Retinal pigment epithelial cell (primary cell): ENCODE measurements around the gene RANBP3L.

Source experiments
- DNase-seq: peaks from one replicate; pipeline ENCODE4 v3.0.0-alpha.2; 2010; ENCODE audit warnings: low read depth
- H3K4me3 ChIP-seq: 2 replicates; pipeline ENCODE4 v1.5.1; 2011; ENCODE audit warnings: mild to moderate bottlenecking, low read length, control low read depth, moderate library complexity
- TF ChIP-seq, protein P1 (sequence below): conservative IDR thresholded peaks from 2 replicates; pipeline ENCODE4 v1.5.1; 2011; ENCODE audit warnings: low read depth, low read length, control low read depth, inconsistent platforms

Gene RANBP3L

DNA sequence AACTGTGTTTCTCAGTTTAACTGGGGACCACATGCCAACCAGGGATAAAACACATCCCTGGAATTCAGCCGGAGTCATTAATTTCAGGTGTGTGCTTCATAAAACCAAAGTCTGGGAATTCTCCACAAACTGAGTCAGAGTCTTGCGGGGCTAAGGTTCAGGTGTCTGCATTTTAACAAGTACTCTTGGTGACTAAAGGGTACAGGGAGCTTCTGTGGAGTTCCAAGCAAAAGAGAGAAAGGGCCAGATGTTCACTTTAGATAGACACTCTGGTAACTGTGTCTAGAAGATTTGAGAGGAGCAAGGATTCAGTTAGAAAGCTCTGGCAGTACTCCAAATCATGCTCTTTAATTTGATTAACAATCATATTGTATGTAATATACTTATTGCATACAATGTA, 64.0 kb downstream of the RANBP3L start:
- no peak overlapping the region for H3K4me3 ChIP-seq
- DNase-seq, result no peak
- TF ChIP-seq, protein P1, sequence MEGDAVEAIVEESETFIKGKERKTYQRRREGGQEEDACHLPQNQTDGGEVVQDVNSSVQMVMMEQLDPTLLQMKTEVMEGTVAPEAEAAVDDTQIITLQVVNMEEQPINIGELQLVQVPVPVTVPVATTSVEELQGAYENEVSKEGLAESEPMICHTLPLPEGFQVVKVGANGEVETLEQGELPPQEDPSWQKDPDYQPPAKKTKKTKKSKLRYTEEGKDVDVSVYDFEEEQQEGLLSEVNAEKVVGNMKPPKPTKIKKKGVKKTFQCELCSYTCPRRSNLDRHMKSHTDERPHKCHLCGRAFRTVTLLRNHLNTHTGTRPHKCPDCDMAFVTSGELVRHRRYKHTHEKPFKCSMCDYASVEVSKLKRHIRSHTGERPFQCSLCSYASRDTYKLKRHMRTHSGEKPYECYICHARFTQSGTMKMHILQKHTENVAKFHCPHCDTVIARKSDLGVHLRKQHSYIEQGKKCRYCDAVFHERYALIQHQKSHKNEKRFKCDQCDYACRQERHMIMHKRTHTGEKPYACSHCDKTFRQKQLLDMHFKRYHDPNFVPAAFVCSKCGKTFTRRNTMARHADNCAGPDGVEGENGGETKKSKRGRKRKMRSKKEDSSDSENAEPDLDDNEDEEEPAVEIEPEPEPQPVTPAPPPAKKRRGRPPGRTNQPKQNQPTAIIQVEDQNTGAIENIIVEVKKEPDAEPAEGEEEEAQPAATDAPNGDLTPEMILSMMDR, result no peak

DNA sequence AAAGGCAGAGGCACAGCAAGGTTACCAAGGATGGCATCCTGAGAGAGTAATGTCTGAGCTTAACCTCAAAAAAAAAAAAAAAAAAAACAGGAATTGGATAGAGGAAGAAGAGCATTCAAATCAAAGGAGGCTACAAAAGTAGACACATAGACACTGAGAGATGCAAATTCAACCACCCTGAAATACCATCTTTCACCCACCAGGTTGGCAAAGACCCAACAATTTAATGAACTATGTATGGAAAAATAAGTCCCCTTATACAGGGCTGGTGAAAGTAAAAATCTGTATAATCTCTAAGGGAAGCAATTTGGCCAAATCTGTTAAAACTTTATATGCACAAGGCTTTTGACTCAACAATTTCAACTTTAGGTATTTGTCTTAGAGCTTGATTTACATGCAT, 64.9 kb downstream of the RANBP3L start:
- no peak overlapping the region for H3K4me3 ChIP-seq
- no peak for DNase-seq
- TF ChIP-seq, protein P1, result no peak

DNA sequence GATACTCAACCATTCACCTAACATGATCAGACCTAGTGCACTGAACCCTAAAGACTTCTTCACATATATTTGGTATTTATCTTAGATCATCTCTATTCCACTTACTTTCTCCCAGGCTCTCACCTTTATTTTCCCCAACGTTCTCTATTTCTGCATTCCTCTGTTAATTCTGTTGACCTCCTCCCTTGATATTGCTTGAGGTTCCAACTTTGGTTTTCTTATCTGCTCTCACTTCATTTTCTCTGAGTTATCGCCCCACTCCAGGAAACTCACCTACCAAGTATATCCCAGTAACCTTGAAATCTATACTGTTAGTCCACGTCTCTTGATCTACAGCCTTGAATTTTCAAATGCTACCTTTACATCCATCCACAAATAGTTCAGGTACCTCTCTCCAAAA, 69.2 kb downstream of the RANBP3L start:
- H3K4me3 ChIP-seq, result no peak overlapping the region
- no peak for DNase-seq
- TF ChIP-seq, protein P1, result no peak

DNA sequence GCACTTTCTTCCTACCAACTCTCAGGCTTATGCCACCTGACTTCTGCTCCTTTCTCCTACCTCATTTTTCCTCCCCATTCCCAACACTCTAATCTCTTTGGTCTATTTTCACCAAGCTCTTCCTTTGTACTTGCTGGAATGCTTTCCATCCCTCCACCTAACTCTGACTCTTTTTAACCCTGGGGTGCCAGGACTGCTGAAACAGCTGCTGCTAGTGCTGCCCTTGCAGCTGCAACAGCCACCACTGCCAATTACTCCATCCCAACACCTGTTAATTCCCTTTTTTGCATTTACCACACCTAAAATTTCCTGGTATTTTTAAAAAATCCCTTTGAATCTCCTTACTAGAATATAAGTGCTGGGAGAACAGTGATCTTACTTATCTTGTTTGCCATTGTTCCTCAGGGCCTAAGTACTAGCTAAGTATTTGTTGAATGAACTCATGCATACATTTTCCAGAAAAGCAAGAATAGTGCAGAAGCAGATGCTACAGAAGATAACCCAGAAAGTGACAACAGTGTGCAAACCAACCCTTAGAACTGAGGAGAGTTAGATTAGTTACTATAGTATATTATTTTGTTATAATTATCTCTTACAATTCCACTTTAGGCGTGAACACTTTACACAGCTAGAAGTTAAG, 71.4 kb downstream of the RANBP3L start:
- DNase-seq, result no peak
- TF ChIP-seq, protein P1, result no peak

DNA sequence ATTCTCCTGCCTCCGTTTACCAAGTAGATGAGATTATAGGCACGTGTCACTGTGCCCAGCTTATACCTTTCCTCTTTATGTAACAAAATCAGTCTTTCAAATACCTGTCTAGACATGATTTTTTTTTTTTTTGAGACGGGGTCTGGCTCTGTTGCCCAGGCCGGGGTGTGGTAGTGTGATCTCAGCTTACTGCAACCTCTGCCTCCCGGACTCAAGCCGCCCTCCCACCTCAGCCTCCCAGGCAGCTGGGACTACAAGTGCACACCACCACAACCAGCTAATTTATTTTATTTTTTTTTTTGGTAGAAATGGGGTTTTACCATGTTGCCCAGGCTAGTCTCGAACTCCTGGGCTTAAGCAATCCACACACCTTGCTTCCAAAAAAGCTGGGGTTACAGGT, 73.2 kb downstream of the RANBP3L start:
- no peak for DNase-seq
- no peak overlapping the region for H3K4me3 ChIP-seq
- TF ChIP-seq, protein P1, result no peak

More for the DNA sequence above, 71.4 kb downstream of the RANBP3L start:
- H3K4me3 ChIP-seq, result no peak overlapping the region

DNA sequence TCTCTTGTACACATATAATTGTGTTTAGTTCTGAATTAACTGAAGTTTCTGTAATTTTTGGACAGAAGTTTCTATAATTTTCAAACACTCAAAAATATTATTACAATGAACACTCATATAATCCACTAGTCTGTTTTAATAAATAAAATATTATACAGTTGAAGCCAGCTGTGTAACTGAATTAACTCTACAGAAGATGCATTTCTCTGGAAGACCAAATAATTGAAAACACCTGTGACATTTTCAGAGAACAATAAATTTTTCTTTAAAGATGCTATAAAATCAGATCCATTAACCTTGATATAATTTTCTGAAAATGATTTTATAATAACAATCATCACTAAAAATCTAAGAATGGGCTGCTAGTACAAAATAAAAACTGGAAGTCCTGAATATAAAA, 74.7 kb downstream of the RANBP3L start:
- TF ChIP-seq, protein P1, result no peak
- DNase-seq, result no peak
- H3K4me3 ChIP-seq, result no peak overlapping the region

DNA sequence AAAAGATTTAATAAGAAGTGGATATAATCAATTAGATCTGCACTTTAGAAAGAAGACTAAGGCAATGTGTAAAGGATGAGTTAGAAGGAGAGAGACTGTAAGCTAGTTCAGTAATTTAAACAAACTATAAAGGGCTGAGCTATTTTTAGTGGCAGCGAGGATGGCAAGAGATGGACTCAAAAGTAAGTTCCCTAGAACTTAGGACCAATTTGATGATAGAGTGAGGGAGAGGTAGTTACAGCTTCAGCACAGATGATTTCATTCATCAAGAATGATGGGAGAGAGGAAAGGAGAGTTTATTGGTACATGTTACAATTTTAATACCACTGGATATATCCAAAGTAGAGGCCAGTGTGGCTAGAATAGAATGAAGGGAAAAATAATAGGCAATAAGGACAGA, 79.1 kb downstream of the RANBP3L start:
- no peak for DNase-seq
- TF ChIP-seq, protein P1, result no peak
- no peak overlapping the region for H3K4me3 ChIP-seq
